Immature natural killer cell (primary cell): Measurements from ENCODE around the gene APEX2. TPM values are rescaled to one million over a fixed set of nuclear protein-coding genes. Genes with fewer than 3 reads are reported as not detected.
A peak's percentile ranks its signal among the peaks of the same experiment; 100 is the strongest.
"Not testable (repeated sequence)": the region's sequence is repeated elsewhere in the genome, so short reads cannot be mapped to it uniquely, and the experiment has no call there.

Source experiments
- DNase-seq, 3 donors: peaks; one replicate each; pipeline ENCODE4 v3.0.0; 2022; ENCODE audit warnings: mixed read lengths in 1 of 3
- H3K27ac Mint-ChIP-seq, 6 donors: one replicate each; pipeline ENCODE4 v1.8.0; 2020; ENCODE audit warnings: mixed read lengths in 6 of 6, mild to moderate bottlenecking in 5 of 6, inconsistent platforms in 4 of 6, moderate library complexity in 3 of 6
- H3K27me3 Mint-ChIP-seq, 3 donors: one replicate each; pipeline ENCODE4 v1.8.0; 2020 to 2021; ENCODE audit warnings: low read depth in 3 of 3, mild to moderate bottlenecking in 3 of 3, mixed read lengths in 3 of 3, moderate library complexity in 3 of 3, inconsistent platforms in 1 of 3
- H3K36me3 Mint-ChIP-seq, 3 donors: one replicate each; pipeline ENCODE4 v1.8.0; 2020; ENCODE audit warnings: mixed read lengths in 3 of 3, inconsistent platforms in 2 of 3, mild to moderate bottlenecking in 2 of 3
- H3K4me1 Mint-ChIP-seq, 2 donors: one replicate each; pipeline ENCODE4 v1.8.0; 2020; ENCODE audit warnings: inconsistent platforms in 2 of 2, mild to moderate bottlenecking in 2 of 2, mixed read lengths in 2 of 2, moderate library complexity in 1 of 2
- H3K4me3 Mint-ChIP-seq, 5 donors: one replicate each; pipeline ENCODE4 v1.8.0; 2020; ENCODE audit warnings: mild to moderate bottlenecking in 5 of 5, mixed read lengths in 5 of 5, inconsistent platforms in 3 of 5, moderate library complexity in 3 of 5
- H3K9me3 Mint-ChIP-seq, 6 donors: one replicate each; pipeline ENCODE4 v1.8.0; 2020; ENCODE audit warnings: mild to moderate bottlenecking in 6 of 6, mixed read lengths in 6 of 6, inconsistent platforms in 4 of 6, moderate library complexity in 3 of 6
- polyA plus RNA-seq, 3 donors: library from polyadenylated mRNA; unstranded; fragments of 300-500 nt; fragmentation: Illumina TruSeq; gene quantifications; one replicate each; pipeline ENCODE4 v1.2.3, GENCODE V29; 2021

The APEX2 gene
- polyA plus RNA-seq, 3 donors from 2014 or later: 16.6 to 32.2 (median 27.4) TPM

DNA sequence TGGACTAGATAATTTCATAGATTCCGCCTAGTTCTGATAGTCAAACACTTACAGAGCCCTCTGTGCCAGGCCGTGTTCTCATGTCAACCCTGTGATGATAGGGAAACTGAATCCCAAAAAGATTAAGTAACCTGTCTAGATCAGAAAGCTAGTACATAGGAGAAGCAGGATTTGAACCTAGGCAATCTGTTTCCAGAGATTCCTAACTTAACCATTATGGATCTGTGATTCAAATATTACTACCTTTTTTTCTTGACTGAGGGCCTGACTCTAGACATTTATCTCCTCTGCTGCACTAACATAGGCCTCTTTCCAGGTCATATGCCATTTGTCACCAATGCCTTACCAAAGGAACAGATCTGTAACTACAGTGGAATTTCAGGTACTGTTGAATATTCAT is 29.1 kb downstream of the APEX2 start:
- no peaks in the 10 kb centered on the region for H3K9me3 Mint-ChIP-seq
- H3K4me1 Mint-ChIP-seq: no peaks in the 10 kb centered on the region
- no peak overlapping the region for H3K27ac Mint-ChIP-seq
- no peaks in the 10 kb centered on the region for H3K36me3 Mint-ChIP-seq
- H3K27me3 Mint-ChIP-seq: peaks cover 0 to 13% (median 3%) of the 10 kb centered on the region in 3 donors
- H3K4me3 Mint-ChIP-seq: no peak overlapping the region
- DNase-seq: no peak

DNA sequence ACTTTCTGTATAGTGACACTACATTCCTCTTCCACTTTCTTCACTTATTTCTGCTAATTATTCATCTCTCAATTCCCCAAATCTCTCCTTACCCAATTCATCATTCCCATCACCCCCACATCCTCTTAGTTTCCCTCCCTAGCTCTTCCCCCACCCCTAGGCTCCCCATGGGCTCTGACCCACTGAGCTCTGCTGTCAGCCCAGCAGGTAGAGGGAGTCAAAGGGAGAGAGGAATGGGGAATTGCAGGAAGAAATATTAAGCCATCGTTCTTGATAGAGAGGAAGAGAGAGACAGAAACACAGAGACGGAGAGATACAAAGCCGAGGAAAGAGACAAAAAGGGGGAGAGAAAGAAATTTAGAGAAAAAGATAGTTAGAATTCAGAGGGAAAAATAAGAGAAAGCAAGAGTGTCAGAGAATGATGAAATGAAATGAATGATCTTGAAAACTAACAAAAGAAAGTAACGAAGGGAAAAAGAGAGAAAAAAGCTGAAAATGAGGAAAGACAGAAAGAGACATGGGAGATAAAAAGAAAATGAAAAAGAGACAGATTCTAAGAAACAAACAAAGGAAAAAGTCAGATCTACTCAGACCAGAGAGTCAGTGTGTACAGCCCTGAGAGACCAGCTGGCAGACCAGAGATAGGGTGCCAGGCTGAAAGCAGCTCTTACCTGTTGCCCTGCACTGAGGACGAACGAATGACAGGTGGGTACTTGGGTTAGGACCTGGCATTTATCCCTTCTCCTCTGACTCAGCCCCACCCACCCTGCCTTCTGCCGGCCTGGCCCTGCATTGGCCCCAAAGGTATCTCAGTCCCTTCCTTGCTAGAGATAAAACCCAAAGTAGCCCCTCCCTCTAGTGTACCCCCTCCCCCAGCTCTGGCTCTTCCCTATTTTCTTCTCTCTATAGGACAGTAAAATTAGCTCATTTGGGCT is 30.4 kb downstream of the APEX2 start, which contains the start of gene ALAS2:
Gene ALAS2 (minus strand): TSS at position 707 of the 935 bp plus-strand sequence. CDS start 4,977 bp downstream, outside the sequence.
- no peak for DNase-seq
- no peak within 1 kb of the TSS for H3K4me3 Mint-ChIP-seq
- H3K4me1 Mint-ChIP-seq: no peaks in the 10 kb centered on the region
- H3K27me3 Mint-ChIP-seq: peaks cover 0 to 12% (median 3%) of the 10 kb centered on the region in 3 donors
- H3K36me3 Mint-ChIP-seq: no peaks in the 10 kb centered on the region
- no peak within 1 kb of the TSS for H3K27ac Mint-ChIP-seq
- H3K9me3 Mint-ChIP-seq: no peaks in the 10 kb centered on the region

DNA sequence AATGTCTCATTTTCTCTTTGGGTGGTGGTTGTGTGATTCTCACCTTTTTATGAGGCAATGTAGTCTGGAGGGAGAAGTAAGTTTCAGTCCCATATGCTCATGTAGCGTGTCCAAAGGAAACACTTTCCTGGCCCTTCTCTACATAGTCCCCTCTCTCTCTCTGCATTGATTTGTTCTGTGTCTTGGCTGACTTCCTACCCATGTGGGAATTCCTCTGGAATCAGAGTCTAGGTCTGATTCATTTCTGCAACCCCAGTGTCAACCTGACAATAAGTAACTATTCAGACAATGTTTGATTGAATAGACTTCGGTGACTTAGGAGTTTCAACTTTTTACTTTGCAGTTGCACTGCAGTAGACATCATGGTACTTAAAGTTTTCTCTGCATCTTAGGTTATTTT is 33.3 kb downstream of the APEX2 start:
- no peak for DNase-seq
- H3K9me3 Mint-ChIP-seq: no peaks in the 10 kb centered on the region
- no peak overlapping the region for H3K27ac Mint-ChIP-seq
- H3K4me3 Mint-ChIP-seq: no peak overlapping the region
- no peaks in the 10 kb centered on the region for H3K4me1 Mint-ChIP-seq
- peaks cover 0 to 13% (median 1%) of the 10 kb centered on the region in 3 donors for H3K27me3 Mint-ChIP-seq
- H3K36me3 Mint-ChIP-seq: no peaks in the 10 kb centered on the region

DNA sequence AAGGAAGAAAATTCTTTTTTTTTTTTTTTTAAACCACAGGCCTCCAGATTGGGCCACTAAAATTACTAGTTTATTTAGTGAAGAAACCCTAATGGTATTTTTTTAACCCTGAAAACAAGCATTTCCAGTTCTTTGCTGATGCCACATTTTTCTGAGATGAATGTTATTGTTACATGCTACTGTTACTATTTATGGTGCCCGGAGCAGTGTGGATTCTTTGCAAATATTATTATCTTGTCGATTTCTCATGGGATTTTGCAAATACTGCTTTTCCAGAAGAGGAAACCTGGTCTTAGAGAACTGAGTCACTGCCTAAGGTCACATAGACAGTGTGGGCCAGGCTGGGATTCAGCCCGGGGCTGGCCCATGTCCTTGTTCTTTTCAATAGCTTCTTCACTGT is 39.3 kb downstream of the APEX2 start:
- Mint-ChIP-seq H3K9me3 (peaks cover 0 to 3% (median 0%) of the 10 kb centered on the region in 6 donors), H3K27me3 (peaks cover 0 to 4% (median 3%) of the 10 kb centered on the region in 3 donors), H3K4me3 (no peak overlapping the region), H3K27ac (no peak overlapping the region), H3K36me3 (no peaks in the 10 kb centered on the region), H3K4me1 (no peaks in the 10 kb centered on the region)
- DNase-seq: no peak

DNA sequence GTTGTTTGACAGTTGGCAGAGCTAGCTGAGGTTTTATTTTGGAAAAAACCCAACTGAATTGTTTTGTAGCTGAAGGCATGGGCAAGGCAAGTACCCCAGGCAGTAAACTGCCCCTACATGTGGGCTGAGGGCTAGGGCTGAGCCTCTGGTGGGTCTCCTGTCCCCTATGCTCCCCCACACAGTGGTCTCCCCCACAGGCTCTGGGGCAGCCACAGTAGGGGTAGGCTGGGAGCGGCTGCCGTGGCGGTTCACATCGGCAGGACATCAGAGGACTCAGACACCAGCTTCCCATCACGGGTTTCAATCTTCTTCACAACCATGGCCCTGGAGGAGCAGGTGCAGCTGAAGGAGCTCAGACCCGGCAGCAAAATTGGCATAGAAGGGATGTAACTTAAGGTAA is 41.4 kb downstream of the APEX2 start:
- peaks cover 0 to 3% (median 0%) of the 10 kb centered on the region in 6 donors for H3K9me3 Mint-ChIP-seq
- no peak overlapping the region for H3K4me3 Mint-ChIP-seq
- no peaks in the 10 kb centered on the region for H3K4me1 Mint-ChIP-seq
- H3K36me3 Mint-ChIP-seq: no peaks in the 10 kb centered on the region
- no peak overlapping the region for H3K27ac Mint-ChIP-seq
- no peak for DNase-seq
- H3K27me3 Mint-ChIP-seq: peaks cover 0 to 3% (median 0%) of the 10 kb centered on the region in 3 donors

DNA sequence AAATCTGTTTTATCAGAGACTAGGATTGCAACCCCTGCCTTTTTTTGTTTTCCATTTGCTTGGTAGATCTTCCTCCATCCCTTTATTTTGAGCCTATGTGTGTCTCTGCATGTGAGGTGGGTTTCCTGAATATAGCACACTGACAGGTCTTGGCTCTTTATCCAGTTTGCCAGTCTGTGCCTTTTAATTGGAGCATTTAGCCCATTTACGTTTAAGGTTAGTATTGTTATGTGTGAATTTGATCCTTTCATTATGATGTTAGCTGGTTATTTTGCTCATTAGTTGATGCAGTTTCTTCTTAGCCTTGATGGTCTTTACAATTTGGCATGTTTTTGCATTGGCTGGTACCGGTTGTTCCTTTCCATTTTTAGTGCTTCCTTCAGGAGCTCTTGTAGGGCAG is 50.4 kb downstream of the APEX2 start:
- peaks cover 0 to 10% (median 3%) of the 10 kb centered on the region in 3 donors for H3K27me3 Mint-ChIP-seq
- H3K4me3 Mint-ChIP-seq, H3K36me3 Mint-ChIP-seq, H3K4me1 Mint-ChIP-seq, H3K27ac Mint-ChIP-seq, H3K9me3 Mint-ChIP-seq, DNase-seq: not testable (repeated sequence)

DNA sequence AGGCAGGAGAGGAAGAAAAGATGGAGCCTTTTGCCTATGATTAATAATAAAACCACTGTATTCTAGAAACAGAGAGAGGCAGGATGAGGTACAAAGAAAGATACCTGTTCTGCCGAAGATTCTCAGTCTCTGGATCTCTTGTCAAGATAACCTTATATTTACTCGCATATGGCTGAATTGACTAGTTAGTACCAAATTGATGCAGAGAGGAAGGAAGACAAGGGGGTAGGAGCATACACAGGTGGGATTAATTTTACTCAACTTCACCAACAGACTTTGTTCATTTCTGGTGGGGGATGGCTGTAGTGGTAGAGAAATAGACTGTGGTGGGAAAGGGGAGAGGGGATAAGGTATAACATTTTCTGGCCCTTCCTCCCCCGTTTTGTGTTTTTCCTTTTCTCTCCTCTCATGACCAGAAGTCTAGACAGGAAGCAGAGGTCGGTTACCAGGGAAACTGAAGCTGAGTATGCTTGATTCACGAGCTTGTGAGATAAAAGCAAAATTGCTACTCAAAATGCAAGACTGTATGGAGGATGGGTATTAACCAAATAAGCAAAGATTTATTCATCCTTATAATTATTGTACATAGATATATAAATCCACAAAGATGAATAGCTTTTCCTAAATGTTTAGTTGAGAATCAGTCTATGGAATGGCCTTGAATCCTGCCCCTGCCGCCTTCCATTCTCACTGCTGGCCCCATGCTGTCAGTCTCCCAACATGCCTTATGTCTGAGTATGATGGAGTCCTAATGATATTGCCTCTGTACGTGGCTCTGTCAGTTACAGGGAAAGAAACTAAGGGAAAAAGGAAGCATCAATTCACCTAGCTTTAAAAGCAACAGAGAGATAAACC is 56.9 kb downstream of the APEX2 start:
- peak overlapping the region; percentile 12 to 63 (median 51) for H3K4me3 Mint-ChIP-seq
- DNase-seq: peak; percentile 31 to 39 (median 35)
- H3K27me3 Mint-ChIP-seq: peaks cover 3 to 23% (median 3%) of the 10 kb centered on the region in 3 donors
- H3K27ac Mint-ChIP-seq: peak overlapping the region in 3 of 6 donors; percentile 31 to 66 (median 44)
- peaks cover 8 to 14% of the 10 kb centered on the region in 2 donors for H3K4me1 Mint-ChIP-seq
- no peaks in the 10 kb centered on the region for H3K9me3 Mint-ChIP-seq
- no peaks in the 10 kb centered on the region for H3K36me3 Mint-ChIP-seq

DNA sequence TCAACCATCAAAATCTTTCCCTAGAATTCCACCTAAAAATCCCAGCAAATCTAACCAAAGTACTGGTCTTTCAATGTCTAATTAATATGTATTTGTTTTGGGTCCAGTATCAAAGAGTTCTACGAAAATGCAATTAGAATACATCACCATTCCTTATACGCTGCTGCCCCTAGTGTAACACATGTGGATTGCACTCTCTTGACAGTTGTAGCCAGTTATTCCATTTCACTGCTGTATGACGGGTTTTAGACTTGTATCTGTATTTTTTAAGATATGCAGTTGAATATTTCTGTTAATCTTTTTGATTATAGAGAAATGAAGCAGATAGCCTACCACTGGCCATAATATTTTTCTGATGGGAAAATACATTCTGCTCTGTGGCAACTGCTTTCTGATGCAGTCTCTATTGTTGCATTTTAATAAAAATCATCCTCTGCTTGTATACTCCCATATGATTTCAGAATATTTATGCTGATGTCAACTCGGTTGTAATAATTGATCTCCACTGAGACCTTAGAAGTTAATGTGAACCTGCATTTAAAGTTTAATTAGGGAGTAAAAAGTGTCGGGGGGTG is 57.6 kb downstream of the APEX2 start:
- Mint-ChIP-seq H3K27ac (peak overlapping the region in 3 of 6 donors; percentile 15 to 44 (median 31)), H3K27me3 (peaks cover 3 to 20% (median 3%) of the 10 kb centered on the region in 3 donors), H3K4me3 (peak overlapping the region; percentile 12 to 63 (median 51))

More for the DNA sequence above, 57.6 kb downstream of the APEX2 start:
- Mint-ChIP-seq H3K4me1 (peaks cover 8 to 14% of the 10 kb centered on the region in 2 donors), H3K36me3 (no peaks in the 10 kb centered on the region), H3K9me3 (no peaks in the 10 kb centered on the region)
- peak; percentile 28 to 44 (median 37) for DNase-seq

Other genes starting within 250 kb of the APEX2 start
- not detected for gene ITIH6, start 202.1 kb upstream of the APEX2 start, polyA plus RNA-seq
- 100 to 1,000 TPM; 108 to 157 (median 147) TPM for gene MAGED2, start 192.6 kb upstream of the APEX2 start, polyA plus RNA-seq
- 1 to 10 TPM in 2 of 3 donors, not detected in 1; 1.3 to 2.4 TPM for gene TRO, start 79.5 kb upstream of the APEX2 start, polyA plus RNA-seq
- under 1 TPM in 2 of 3 donors, not detected in 1; 0.28 to 0.41 TPM for gene PFKFB1, start 6.2 kb upstream of the APEX2 start, polyA plus RNA-seq
- gene ALAS2, start 30.6 kb downstream of the APEX2 start, polyA plus RNA-seq: 1 to 10 TPM in 1 of 3 donors, under 1 TPM in 2; 0.17 to 8.6 (median 0.82) TPM
- gene PAGE2B, start 74.7 kb downstream of the APEX2 start, polyA plus RNA-seq: not detected
- gene PAGE2, start 88.7 kb downstream of the APEX2 start, polyA plus RNA-seq: not detected
- not detected for gene PAGE5, start 220.0 kb downstream of the APEX2 start, polyA plus RNA-seq